Transverse colon (tissue), 4 donors: Measurements from ENCODE around the gene DCHS2.

Experiments used
- CTCF ChIP-seq, 5 experiments: fragments of 200-600 bp in 3 of 5; fragments of 450-650 bp in 2 of 5; sonication (generic) in 3 of 5; IDR thresholded peaks; 1 replicate in 2 of 5; 2 replicates in 3 of 5; pipeline ENCODE4 v1.5.1; 2016 to 2017; ENCODE audit warnings: antibody characterized with exemption in 5 of 5, inconsistent platforms in 3 of 5, mild to moderate bottlenecking in 2 of 5, moderate library complexity in 1 of 5
- EP300 ChIP-seq: sonication (generic); formaldehyde crosslinking; IDR thresholded peaks from one replicate; pipeline ENCODE4 v1.6.1; 2017; ENCODE audit warnings: antibody characterized with exemption, low read depth
- POLR2A ChIP-seq: fragments of 450-650 bp; IDR thresholded peaks from one replicate; pipeline ENCODE4 v1.6.1; 2016; ENCODE audit warnings: antibody characterized with exemption, mild to moderate bottlenecking, moderate library complexity
- POLR2AphosphoS5 ChIP-seq, 3 donors: sonication (generic); formaldehyde crosslinking; IDR thresholded peaks; one replicate each; pipeline ENCODE4 v1.6.1; 2016; ENCODE audit warnings: antibody characterized with exemption in 3 of 3

DNA sequence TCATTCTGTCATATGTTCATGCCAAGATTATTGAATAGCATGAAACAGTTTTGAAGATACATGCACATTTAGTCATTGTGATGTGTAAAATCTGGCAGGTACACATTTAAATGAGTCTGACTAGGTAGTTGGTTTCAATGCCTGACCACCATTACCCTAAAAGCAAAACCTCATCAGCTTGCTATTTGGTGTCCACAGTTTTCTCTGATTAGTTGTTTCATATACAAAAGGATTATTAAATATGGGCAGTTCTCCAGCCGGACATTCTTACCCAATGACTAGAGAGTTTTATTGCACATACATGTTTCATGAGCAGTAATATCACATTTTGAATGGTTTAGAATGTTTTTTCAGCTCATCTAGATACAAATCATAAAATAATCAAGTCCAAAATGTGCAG lies 23.7 kb downstream of the DCHS2 start:
- TF ChIP-seq CTCF (IDR thresholded peaks at IDR 0.05) (no peak), POLR2A (no peak), POLR2AphosphoS5 (IDR thresholded peaks at IDR 0.05) (no peak), EP300 (no peak)
